ENCODE results near the gene RIPOR3.
"Not testable (repeated sequence)": the region's sequence is repeated elsewhere in the genome, so short reads cannot be mapped to it uniquely, and the experiment has no call there.

RIPOR3 gene

GRCh38 chr20:50541606-50542041 is 149.7 kb downstream of the RIPOR3 start:
- no peak for TF ChIP-seq CTCF (IDR thresholded peaks at IDR 0.05; ENCODE audit: low read depth, low read length, missing control alignments)
- H3K4me3 ChIP-seq (ENCODE audit: low read depth, low read length) = peak overlapping the region; percentile 24
- DNase-seq (ENCODE audit: low read depth) = no peak

DNA sequence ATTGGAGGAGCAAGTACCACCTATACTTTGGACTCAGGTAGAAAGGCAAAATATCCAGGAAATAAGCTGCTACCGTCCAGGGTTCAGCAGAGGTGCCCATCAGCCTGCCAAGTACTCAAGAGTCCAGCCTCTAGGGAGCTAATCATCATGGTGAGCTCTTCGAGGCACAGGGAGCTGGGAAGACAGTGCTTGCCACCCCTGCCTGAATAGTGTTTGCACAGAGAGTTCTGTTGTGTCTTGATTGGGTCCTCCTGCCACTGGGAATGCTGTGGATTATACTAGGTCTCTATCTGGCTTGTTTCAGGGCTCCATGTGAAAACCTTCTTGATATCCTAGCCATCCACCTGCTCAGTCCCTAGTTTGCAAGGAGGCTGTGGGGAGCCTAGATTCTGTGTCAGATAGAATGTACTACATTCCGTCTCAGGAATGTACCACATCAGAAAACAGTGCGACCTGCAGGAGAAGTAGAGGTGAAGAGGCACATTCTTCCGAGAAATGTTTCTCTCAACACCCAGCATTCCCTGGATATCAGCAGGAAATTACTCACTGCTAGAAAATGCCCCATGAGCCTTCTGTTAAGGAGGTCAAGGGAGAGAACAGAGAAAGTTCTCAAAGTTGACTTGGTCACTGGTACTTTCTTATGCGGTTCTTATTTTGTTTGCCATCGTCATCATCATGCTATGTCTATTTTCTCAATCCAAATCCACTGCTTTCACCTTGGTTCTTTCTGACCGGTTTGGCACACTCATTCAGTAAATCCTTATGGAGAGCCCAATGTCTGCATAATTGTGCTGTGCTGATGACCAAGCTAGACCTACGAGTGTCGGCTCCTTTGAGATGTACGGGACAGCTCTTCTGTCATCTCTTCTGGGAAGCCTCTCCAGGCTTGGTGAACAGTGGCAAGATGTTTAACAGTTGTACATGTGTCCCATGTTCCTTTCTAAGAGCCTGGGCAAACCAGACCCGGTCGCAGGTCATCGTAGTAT is 150.4 kb downstream of the RIPOR3 start:
- no peak for DNase-seq (ENCODE audit: low read depth)
- peak overlapping the region; percentile 24 for H3K4me3 ChIP-seq (ENCODE audit: low read depth, low read length)
- no peak for TF ChIP-seq CTCF (IDR thresholded peaks at IDR 0.05; ENCODE audit: low read depth, low read length, missing control alignments)

GRCh38 chr20:50539798-50540197 is 151.5 kb downstream of the RIPOR3 start:
- not testable (repeated sequence) for DNase-seq (ENCODE audit: low read depth); H3K4me3 ChIP-seq (ENCODE audit: low read depth, low read length)

- no peak for DNase-seq (ENCODE audit: low read depth)
- H3K4me3 ChIP-seq (ENCODE audit: low read depth, low read length) = no peak overlapping the region; the same call in 1 of the 2 replicates
- TF ChIP-seq CTCF (IDR thresholded peaks at IDR 0.05; ENCODE audit: low read depth, low read length, missing control alignments) = no peak
Measured at GRCh38 chr20:50538276-50538675, 153.1 kb downstream of the RIPOR3 start.

DNA sequence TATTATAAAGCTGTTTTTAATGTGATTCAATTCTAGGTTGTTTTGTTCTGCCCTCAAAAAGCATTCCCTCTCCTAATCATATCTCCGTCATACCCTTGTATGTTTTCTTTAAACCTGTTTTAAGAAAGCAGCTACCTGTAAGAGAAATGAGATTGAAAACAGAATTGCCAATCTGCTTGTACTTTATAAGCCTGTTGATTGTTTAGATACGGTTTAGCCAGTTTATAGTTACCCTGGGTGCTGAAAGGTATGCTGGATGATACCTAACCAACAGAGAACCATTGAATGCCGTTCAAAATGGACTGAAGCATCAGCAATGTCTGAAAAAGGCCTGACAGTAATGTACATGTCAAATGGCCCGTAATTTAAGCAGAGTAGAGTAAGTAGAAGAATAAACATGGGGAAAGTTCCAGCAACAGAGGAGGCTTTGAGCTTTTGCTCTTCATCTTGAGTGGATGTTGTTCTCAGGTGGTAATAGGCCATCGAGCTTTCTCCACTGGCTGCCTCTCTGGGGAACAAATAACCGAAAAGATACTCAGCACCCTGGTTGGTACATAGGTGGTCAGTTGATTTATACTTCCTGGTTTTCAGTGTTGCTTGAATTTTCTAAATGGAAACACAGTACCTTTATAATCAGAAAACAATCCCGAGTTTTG is 153.7 kb downstream of the RIPOR3 start:
- no peak for TF ChIP-seq CTCF (IDR thresholded peaks at IDR 0.05; ENCODE audit: low read depth, low read length, missing control alignments)
- H3K4me3 ChIP-seq (ENCODE audit: low read depth, low read length) = no peak overlapping the region; the same call in 1 of the 2 replicates
- no peak for DNase-seq (ENCODE audit: low read depth)

DNA sequence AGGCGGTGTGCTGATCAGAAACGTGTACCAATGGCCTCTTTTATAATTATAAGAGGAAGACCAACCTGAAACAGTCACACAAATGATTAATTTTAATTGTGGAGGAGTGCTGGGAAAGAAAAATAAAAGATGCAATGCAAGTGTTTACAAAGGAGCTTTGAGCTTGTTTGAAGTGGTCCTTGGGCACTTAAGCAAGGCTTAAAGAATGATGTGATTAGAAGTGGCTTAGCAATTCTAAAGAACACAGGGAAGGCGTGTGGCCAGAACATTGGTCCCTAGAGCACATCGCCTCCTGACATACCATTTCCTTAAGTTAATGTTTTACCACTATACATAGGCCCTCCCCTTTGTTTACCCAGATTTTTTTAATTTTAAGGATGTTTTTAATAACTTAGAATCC is 155.0 kb downstream of the RIPOR3 start:
- DNase-seq (ENCODE audit: low read depth) = no peak
- no peak for TF ChIP-seq CTCF (IDR thresholded peaks at IDR 0.05; ENCODE audit: low read depth, low read length, missing control alignments)
- no peak overlapping the region for H3K4me3 ChIP-seq (ENCODE audit: low read depth, low read length)

All from GM12864 (cell line).